H1 (cell line): ENCODE results near the gene PTPRC. TPM values are rescaled to one million over a fixed set of nuclear protein-coding genes. Genes with fewer than 3 reads are reported as not detected.

ENCODE experiments used
- CHD2 ChIP-seq: IDR thresholded peaks from 2 replicates; pipeline ENCODE4 v1.6.1; 2012; ENCODE audit warnings: low read length, improper control_type of control experiment
- RNF2 ChIP-seq: fragments of 200-900, 300-1000 bp; sonication (generic); IDR thresholded peaks from 2 replicates; pipeline ENCODE4 v1.7.1; 2016; ENCODE audit warnings: borderline replicate concordance, low read depth, mild to moderate bottlenecking, antibody characterized with exemption, low read length; ENCODE audit not compliant: poor library complexity, severe bottlenecking; ENCODE audit errors: missing control alignments
- TAF1 ChIP-seq: IDR thresholded peaks from 2 replicates; pipeline ENCODE4 v1.6.1; 2011; ENCODE audit warnings: mild to moderate bottlenecking, low read depth, low read length
- YY1 ChIP-seq: IDR thresholded peaks from 2 replicates; pipeline ENCODE4 v1.6.1; 2011; ENCODE audit warnings: low read depth, mild to moderate bottlenecking, low read length
- ZNF274 ChIP-seq: IDR thresholded peaks from 2 replicates; pipeline ENCODE4 v1.7.0; 2012; ENCODE audit warnings: low read length, borderline replicate concordance; ENCODE audit errors: extremely low read depth
- polyA plus RNA-seq, 7 experiments: library from polyadenylated mRNA; depleted of rRNA in 3 of 7; stranded (reverse) in 5 of 7; unstranded in 2 of 7; fragments of >200 nt in 5 of 7; fragments of 200-250 nt in 2 of 7; gene quantifications; 1 replicate in 5 of 7; 2 replicates in 1 of 7; 4 replicates in 1 of 7; pipeline versions ENCODE4 v1.2.1 to v1.2.3, GENCODE V29; 2011 to 2013; ENCODE audit warnings: missing spikeins in 2 of 7, mixed read lengths in 2 of 7
- total RNA-seq: library from RNA; stranded (reverse); fragmentation: NEBNext Ultra II Directional; extraction: Animal tissue kit (Norgen Biotek cat#: 25700); gene quantifications from 2 replicates; pipeline ENCODE4 v1.2.1, GENCODE V29; 2021
- TF ChIP-seq, protein P1 (sequence below), 3 experiments: IDR thresholded peaks; 1 replicate in 2 of 3; 2 replicates in 1 of 3; pipeline versions ENCODE4 v1.5.1 to v1.6.1; 2011; ENCODE audit warnings: low read length in 3 of 3, mild to moderate bottlenecking in 3 of 3, inconsistent platforms in 2 of 3, low read depth in 1 of 3, moderate library complexity in 1 of 3; ENCODE audit not compliant: insufficient read depth in 1 of 3; ENCODE audit errors: control extremely low read depth in 1 of 3

Gene PTPRC
- total and polyA plus RNA-seq, 2 of the 8 experiments (the other 6 are each of a cell fraction or from before 2014, with no cell fraction given): 0.05 TPM; not detected in 1

DNA sequence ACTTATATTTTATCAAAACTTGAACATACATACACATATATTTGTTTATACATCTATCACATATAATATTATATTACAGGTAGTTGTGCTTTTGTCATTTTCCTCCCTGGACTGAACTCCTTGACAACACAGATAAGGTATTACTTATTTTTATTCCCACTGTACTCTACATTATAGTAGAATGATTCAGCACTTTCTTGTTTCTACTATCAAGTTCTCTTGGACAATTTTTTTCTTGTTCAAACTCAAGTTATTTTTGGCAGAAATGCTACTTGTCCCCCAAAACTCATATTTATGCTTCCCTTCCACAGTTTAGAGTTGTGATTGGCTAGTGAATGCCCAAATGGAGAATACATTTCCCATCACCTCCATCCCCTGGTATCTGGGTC lies 10.8 kb upstream of the PTPRC start (continued):
- TF ChIP-seq, protein P1, sequence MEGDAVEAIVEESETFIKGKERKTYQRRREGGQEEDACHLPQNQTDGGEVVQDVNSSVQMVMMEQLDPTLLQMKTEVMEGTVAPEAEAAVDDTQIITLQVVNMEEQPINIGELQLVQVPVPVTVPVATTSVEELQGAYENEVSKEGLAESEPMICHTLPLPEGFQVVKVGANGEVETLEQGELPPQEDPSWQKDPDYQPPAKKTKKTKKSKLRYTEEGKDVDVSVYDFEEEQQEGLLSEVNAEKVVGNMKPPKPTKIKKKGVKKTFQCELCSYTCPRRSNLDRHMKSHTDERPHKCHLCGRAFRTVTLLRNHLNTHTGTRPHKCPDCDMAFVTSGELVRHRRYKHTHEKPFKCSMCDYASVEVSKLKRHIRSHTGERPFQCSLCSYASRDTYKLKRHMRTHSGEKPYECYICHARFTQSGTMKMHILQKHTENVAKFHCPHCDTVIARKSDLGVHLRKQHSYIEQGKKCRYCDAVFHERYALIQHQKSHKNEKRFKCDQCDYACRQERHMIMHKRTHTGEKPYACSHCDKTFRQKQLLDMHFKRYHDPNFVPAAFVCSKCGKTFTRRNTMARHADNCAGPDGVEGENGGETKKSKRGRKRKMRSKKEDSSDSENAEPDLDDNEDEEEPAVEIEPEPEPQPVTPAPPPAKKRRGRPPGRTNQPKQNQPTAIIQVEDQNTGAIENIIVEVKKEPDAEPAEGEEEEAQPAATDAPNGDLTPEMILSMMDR (IDR thresholded peaks at IDR 0.05; ENCODE audit: control extremely low read depth in 1 of 3, insufficient read depth in 1 of 3, low read depth in 1 of 3, low read length in 3 of 3): no peak
- TF ChIP-seq TAF1 (no peak), CHD2 (no peak), RNF2 (no peak), YY1 (no peak), ZNF274 (no peak)
